Endometrial microvascular endothelial cells (primary cell): ENCODE data around the gene CLDN16. TPM values are rescaled to one million over a fixed set of nuclear protein-coding genes. Genes with fewer than 3 reads are reported as not detected.

Source experiments
- in situ Hi-C: cut with HindIII; loops from 2 replicates; pipeline ENCODE4 v1.10.0; 2017; ENCODE audit warnings: low sequenced_read_pairs, low pct_unique_long_range_greater_than_20kb; ENCODE audit errors: inconsistent ontology term
- total RNA-seq: library from RNA; depleted of rRNA; stranded (reverse); fragments of >200 nt; gene quantifications from one replicate; pipeline ENCODE4 v1.2.3, GENCODE V29; 2015; ENCODE audit errors: inconsistent ontology term

The CLDN16 gene
- total RNA-seq, 1 donor from 2014 or later, result not detected

DNA sequence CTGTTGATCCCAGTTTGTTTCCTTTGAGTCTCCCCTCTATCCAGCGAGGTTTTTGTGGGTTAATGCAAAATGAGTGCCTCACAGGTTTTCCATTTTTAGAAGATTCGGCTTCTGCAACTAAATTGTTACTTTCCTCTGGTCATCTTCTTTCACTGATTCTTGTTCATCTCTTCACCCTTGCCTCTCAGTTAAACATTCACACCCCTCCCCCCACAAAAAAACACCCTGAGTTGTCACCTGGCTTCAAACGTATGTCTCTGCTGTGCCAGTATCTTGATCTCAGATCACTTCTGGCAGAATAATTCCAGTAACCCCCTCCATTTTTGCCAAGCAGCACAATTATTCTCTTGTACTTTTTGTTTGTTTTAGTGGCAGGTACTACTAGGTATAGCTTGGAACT is 12.3 kb upstream of the CLDN16 start:
- in situ Hi-C loops, result no loop called here

- in situ Hi-C loops, result no loop called here
Observed at GRCh38 chr3:190378240-190378891, 9.6 kb upstream of the CLDN16 start.

DNA sequence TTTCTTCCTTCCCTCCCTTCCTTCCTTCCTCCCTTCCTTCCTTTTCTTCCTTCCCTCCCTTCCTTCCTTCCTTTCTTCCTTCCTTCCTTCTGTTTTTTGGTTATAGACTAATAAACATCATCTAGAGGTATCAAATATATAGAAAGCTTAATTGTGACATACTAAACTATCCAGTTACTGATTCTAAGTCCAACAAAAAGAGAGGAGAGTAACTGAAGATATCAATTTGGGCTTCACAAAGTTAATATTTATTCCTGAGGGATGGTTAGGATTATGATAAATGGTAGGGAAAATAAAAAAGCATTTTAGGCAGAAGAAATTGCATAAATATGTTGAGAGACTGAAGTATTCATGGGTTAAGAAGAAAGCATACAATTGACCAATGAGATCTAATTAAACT is 7.8 kb upstream of the CLDN16 start:
- in situ Hi-C loops, result no loop called here

GRCh38 chr3:190381441-190381840 is 6.5 kb upstream of the CLDN16 start:
- in situ Hi-C loops, result no loop called here

- in situ Hi-C loops, result no loop called here
Observed at GRCh38 chr3:190382082-190382481, 5.9 kb upstream of the CLDN16 start.

DNA sequence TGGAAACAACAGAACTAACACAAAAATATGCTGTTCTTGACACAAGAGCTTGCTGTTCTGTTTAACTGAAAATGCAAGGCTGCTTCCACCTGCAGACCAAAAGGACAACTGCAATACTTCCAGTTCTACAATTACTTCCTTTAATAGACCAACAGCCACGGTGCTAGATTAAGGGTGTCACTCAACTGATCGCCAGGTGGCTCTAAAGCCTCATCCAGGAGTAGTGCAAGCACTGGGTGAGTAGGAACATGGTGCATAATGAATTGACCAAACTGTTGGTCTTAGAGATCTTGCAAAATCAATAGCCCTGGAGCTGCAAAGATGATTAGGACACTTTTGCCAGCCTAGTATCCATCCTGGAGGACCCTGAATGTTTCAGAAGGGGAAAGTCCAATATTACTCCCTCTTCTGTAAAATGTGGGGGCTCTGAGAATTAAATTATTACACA is 3.6 kb upstream of the CLDN16 start:
- in situ Hi-C loops, result no loop called here

- in situ Hi-C loops, result no loop called here
Observed at GRCh38 chr3:190385731-190386688, 2.0 kb upstream of the CLDN16 start.

- in situ Hi-C loops, result no loop called here
Observed at GRCh38 chr3:190388703-190389102, 740 bp downstream of the CLDN16 start.

- in situ Hi-C loops, result no loop called here
Observed at GRCh38 chr3:190396001-190396400, 8.0 kb downstream of the CLDN16 start.

DNA sequence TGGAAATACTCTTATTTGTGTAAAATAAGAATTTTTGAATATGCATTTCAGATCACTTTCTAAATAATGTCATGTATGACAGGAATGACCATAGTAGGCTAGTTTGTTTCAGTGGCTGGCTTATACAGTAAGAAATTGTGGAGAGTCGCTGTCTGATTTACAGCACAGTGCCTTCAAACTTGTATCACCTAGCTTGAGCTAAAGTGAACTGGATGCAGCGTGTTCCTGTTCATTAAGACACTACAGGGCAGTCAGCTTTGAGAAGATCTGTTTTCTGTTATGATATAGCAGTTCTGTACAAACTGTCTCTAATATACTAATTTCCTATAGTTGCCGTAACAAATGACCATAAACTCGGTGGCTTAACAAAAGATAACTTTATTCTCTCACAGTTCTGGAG is 9.9 kb downstream of the CLDN16 start:
- in situ Hi-C loops, result no loop called here

DNA sequence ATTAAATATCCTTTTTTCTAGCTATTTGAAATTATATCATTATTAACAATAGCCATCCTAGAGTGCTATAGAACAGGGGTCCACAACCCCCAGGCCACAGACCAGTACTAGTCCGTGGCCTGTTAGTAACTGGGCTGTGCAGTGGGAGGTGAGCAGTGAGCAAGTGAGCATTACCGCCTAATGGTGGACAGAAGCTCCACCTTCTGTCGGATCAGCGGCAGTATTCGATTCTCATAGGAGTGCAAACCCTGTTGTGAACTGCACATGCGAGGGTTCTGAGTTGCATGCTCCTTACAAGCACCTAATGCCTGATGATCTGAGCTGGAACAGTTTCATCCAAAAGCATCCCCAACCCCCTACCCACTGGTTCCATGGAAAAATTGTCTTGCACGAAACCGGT is 11.7 kb downstream of the CLDN16 start:
- in situ Hi-C loops, result no loop called here

DNA sequence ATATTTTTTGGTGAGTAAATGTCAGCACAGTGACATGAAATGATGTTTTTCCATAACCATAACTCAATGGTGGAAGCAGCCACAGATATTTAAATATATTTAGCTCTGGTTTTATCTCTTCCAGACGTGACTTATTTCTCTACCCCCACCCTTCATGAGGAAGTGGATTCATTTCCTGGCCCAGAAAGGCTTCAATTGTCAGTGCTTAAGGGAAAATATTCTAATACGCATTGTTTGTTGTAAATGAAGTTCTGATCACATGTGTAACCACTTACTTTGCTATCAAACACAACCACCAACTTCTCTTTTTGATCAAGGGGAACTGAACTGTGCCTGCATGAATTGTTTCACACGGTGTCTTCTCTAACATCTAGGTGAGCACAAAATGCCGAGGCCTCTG is 14.0 kb downstream of the CLDN16 start:
- in situ Hi-C loops, result no loop called here

DNA sequence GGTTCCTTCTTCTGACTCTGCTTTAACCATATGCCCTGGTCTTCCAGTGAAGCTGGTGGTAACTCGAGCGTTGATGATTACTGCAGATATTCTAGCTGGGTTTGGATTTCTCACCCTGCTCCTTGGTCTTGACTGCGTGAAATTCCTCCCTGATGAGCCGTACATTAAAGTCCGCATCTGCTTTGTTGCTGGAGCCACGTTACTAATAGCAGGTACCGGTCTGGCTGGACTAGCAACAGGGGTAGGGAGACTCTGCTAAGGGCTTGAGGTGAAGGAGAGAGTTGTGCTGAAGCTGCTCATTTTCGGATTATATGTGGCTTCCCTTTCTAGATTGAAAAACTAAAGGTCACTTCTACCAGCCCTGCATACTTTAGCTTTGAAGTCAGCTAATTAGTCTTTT is 16.8 kb downstream of the CLDN16 start:
- in situ Hi-C loops, result no loop called here

- in situ Hi-C loops, result no loop called here
Observed at GRCh38 chr3:190414297-190414696, 26.3 kb downstream of the CLDN16 start.

DNA sequence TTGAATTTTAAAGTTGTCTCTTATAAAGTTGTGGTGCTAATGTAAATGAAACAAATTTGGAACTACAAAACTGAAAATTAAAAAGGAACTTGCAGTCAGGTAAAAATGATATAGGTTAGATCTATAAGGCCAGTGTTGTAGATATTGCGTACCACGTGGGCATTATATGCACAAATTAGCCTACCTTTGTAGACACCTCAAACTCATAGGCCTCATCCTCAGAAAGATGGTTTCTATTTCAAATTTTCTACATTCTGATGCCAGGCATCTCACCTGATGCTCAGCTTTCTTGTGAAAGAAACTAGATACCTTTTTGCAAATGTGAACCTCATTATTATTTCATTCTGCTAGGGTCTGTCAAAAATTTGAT is 36.1 kb downstream of the CLDN16 start:
- in situ Hi-C loops, result no loop called here

- in situ Hi-C loops, result no loop called here
Observed at GRCh38 chr3:190424478-190425439, 36.8 kb downstream of the CLDN16 start.

DNA sequence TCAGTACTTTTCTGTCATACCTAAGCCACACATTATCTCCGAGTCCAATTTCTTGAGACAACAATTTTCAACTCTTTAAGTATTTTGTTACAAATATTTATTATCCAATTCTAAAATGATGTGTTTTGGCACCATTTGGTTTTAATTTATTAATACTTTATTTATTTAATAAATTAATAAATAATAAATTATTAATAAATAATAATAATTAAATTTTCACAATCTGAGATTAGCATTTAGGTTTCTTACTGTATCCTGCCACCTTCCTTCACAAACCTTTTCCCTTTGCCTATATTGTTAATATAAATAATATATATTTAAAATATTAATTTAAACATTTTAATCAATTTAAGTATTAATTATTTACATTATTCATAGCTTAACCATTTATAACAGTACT is 37.9 kb downstream of the CLDN16 start:
- in situ Hi-C loops, result no loop called here

- in situ Hi-C loops, result no loop called here
Observed at GRCh38 chr3:190426806-190427507, 39.0 kb downstream of the CLDN16 start.

- in situ Hi-C loops, result no loop called here
Observed at GRCh38 chr3:190429681-190430080, 41.7 kb downstream of the CLDN16 start.
